NK-92 treated with Interleukin-12 subunit alpha and Interleukin-12 subunit beta, amount 100 ng/mL, for 24 hours (cell line): ENCODE measurements around the gene NKX6-1.

Source experiments
- DNase-seq: peaks from one replicate; lab custom pipeline; 2025; lab: John Stamatoyannopoulos, UW

NKX6-1 gene

GRCh38 chr4:84498935-84499623 is at the start of gene NKX6-1:
NKX6-1 (minus strand) TSS chr4:84499292; CDS start chr4:84498228, 1,064 bp downstream.
- DNase-seq: no peak

- no peak for DNase-seq
These were observed 48.1 kb upstream of the NKX6-1 start for GRCh38 chr4:84547211-84547610.

GRCh38 chr4:84545093-84545492 is 46.0 kb upstream of the NKX6-1 start:
- no peak for DNase-seq

GRCh38 chr4:84535901-84536300 is 36.8 kb upstream of the NKX6-1 start:
- DNase-seq: no peak

GRCh38 chr4:84531689-84532088 is 32.6 kb upstream of the NKX6-1 start:
- DNase-seq: no peak

GRCh38 chr4:84530871-84531270 is 31.8 kb upstream of the NKX6-1 start:
- no peak for DNase-seq

- no peak for DNase-seq
These were observed 31.4 kb upstream of the NKX6-1 start for GRCh38 chr4:84530454-84530853.

- no peak for DNase-seq
These were observed 30.2 kb upstream of the NKX6-1 start for GRCh38 chr4:84529169-84529751.

- no peak for DNase-seq
These were observed 28.3 kb upstream of the NKX6-1 start for GRCh38 chr4:84527391-84527790.

- DNase-seq: no peak
These were observed 16.0 kb upstream of the NKX6-1 start for GRCh38 chr4:84515075-84515474.

- no peak for DNase-seq
These were observed 13.2 kb upstream of the NKX6-1 start for GRCh38 chr4:84512277-84512676.

- DNase-seq: no peak
These were observed 12.6 kb upstream of the NKX6-1 start for GRCh38 chr4:84511703-84512102.

GRCh38 chr4:84507941-84508340 is 8.8 kb upstream of the NKX6-1 start:
- no peak for DNase-seq

GRCh38 chr4:84504821-84505220 is 5.7 kb upstream of the NKX6-1 start:
- DNase-seq: no peak

GRCh38 chr4:84503495-84504437 is 4.7 kb upstream of the NKX6-1 start:
- DNase-seq: no peak

- no peak for DNase-seq
These were observed 3.9 kb upstream of the NKX6-1 start for GRCh38 chr4:84502955-84503373.

GRCh38 chr4:84502333-84502954 is 3.4 kb upstream of the NKX6-1 start:
- no peak for DNase-seq

- no peak for DNase-seq
These were observed 2.7 kb upstream of the NKX6-1 start for GRCh38 chr4:84501721-84502267.

- DNase-seq: no peak
These were observed 2.1 kb upstream of the NKX6-1 start for GRCh38 chr4:84501202-84501503.

- DNase-seq: no peak
These were observed 1.5 kb upstream of the NKX6-1 start for GRCh38 chr4:84500386-84501201.

GRCh38 chr4:84499624-84499982 is 511 bp upstream of the NKX6-1 start:
- no peak for DNase-seq
